Measurements from ENCODE around the gene TCF7L1.

The TCF7L1 gene

DNA sequence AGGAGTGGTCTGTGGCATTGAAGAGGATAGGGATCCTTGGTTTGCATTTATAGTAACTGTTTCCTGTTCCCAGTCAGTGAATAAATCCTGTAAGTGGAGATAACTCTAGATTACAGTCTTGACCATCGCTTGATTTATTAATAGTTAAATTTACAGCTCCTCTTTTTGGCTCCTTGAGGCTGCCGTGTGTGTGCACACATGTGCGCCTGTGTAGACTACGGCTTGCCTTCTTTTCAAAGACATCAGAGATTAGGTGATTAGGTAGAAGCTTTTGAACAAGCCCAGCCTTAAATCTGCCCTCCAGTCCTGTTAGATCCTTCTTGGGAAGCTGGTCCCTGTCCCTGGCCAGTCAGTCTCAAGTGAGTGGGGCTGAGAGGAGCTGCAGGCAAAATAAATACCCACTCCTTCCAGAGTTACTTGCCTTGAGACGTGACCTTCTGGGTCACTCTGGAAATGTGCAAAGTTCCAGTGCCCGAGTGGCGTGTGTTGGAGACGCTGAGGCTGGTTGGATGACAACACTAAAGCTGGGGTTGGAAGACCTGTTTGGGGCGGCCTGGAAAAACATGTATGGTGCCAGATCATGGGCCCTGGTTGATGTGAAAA lies 32.0 kb downstream of the TCF7L1 start:
- DNase-seq: no peak

DNA sequence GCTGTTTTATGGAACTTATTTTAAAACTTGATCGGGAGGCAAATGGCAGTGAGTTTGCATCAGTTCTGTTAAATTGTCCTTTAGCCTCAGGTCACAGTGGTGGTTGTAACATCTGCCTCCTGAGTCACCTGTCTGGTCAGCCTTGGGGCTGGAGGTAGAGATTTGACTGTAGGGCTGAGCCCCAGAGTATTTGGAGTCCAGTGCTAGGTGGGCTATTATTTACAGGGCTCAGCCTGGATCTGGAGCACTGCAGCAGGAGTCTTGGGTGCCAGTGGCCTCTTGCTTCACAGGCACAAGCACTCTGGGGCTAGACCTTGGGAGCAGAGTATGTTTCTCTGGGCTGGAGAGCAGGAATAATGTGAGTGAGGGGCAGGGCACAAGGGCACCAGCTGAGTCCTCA lies 32.8 kb downstream of the TCF7L1 start:
- no peak for DNase-seq

DNA sequence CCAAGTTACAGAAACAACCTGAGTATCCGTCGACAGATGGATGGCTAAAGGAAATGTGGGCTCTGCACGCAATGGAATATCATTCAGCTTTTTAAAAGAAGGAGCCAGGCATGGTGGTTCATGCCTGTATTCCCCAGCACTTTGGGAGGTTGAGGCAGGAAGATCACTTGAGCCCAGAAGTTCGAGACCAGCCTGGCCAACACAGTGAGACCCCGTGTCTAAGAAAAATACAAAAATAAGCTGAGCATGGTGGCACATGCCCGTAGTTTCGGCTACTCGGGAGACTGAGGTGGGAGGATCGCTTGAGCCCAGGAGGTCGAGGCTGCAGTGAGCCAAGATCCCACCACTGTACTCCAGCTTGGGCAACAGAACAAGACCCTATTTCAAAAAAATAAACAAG lies 34.3 kb downstream of the TCF7L1 start:
- no peak for DNase-seq

DNA sequence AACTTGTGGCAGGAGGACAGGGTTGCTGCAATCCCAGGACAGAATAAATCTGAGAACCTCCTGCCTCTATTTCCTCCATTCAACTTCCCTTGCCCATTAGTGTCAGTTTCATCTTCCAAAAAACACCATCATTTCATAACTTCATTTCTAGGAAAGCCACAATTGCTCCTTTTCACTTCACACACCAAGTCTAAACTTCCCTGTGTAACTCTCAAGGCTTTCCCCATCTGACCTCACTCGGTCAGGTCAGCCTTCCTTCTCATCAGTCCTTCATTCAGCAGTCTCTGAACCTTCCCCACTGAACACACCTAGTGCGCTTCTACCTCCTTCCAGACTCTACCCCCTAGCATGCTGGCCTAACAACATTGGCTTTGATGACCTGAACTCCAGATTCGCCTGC lies 35.8 kb downstream of the TCF7L1 start:
- DNase-seq: no peak

DNA sequence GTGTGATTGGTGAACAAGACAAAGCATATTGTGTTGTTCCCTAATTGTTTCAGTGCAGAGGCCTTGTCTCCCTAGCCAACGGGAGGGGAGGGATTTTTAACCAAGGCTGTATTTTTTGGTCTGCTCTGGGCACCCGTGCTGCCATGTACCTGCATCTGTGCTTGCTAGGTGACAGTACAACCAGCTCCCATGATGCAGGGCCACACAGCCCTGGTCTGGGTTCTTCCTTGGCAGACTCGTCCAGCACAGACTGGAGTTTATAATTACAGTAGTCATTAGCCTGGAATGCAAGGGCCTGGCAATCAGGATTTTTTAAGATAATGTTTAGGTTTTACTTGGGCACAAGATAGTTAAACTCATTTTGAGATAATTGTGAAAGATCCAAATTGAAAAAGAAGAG lies 36.4 kb downstream of the TCF7L1 start:
- DNase-seq: no peak

DNA sequence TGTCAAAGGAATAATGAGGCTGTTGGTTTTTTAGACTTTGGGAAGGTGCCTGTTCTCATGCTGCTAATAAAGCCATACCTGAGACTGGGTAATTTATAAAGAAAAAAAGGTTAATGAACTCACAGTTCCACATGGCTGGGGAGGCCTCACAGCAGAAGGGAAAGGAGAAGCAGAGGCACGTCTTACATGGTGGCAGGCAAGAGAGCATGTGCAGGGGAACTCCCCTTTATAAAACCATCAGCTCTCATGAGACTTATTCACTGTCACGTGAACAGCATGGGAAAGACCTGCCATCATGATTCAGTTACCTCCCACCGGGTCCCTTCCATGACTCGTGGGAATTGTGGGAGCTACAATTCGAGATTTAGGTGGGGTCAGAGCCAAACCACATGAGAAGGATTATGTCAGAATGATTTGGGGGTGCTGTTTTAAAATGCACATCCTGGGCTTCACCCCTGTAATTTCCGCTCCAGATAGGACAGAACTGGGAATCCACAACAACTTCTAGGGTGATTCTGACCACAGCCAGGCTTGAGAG lies 37.8 kb downstream of the TCF7L1 start:
- DNase-seq: no peak

DNA sequence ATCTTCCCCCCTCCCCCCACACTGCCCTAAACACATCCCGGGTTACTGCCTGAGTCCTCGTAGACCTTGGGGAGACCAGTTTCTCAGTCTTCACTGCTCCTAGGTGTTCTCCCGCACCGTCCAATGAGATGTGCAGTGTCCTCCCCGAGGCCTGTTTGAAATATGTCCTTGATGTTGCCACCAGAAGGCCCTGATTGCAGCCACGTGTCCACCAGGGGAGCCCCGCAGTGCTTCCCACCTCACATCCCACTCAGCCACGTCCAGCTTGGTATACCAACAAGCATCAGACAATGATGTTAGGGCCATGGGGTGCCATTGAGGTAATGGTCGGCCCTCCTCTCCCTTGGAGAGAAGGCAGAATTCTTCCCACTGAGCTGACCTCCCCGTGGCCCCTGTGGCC lies 38.7 kb downstream of the TCF7L1 start:
- no peak for DNase-seq

DNA sequence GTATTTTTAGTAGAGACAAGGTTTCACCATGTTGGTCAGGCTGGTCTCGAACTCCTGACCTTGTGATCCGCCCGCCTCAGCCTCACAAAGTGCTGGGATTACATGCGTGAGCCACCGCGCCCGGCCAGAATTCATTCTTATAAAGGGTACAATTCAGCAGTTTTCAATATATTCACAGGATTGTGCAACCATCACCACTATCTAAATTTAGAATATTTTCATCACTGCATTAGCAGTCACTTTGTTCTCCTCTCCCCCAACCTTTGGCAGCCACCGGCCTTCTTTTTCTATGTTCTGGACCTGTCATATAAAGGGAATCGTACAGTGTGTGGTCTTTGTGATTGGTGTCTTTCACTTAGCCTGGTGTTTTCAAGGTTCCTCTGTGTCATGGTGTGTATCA lies 40.7 kb downstream of the TCF7L1 start:
- no peak for DNase-seq

DNA sequence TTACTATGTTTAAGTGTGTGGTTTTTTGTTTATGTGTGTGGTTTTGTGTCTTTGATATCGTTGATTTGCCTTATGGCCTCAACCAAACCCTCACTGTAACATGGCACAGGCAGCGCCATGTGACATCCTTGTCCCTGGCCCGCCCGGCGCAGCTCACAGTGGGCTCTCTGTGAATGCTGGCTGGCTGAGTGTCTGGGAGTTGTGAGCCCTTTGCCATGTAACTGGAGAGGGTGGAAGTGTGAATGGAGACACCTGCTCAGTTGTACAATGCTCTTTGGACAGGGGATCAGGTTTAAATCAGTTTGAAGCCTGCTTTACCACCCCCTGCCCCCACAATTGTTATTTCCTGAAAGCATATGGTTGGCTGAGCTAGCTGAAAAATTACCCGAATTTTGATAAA lies 41.8 kb downstream of the TCF7L1 start:
- no peak for DNase-seq

DNA sequence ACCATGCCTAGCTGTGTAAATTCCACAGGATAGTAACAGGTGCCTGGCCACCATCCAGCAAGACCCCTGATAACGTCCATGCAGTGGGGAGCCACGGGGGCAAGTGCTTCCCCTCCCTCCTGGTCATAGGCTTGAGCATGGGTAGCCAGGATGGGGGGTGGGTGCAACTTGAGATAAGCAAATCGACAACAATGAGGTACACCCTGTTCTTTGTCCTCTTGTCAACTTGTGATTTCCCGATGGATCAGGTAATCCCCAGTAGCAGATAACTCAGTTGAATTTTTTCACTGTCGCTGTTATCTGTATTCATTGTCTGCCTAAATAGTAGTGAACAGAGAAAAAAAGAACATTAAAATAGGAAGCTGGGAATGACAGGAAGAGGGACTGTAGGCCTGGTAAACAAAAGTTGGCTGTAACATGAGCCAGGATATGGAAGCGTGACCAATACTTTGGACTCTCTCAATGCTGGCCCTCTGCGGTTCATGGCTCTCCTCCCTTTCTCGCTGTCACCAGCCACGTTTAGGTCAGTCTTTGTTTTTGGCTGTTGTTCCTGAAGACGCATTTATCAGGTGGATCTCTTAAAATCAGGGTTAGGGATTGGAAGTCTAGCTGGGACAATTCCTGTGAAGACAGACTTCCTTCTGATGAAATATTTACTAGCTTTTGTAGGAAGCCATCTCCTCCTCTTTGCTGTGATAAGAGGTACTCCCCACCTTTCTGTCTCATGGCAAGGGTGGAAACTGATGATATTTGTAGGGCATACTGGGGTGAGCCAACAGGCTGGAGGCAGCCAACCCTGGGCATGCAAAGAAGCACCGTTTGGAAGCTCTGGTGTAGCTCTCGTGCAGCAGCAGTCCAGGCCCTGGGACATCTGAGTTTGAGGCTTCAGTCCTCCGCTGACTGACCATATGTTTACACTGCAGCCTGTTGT lies 42.4 kb downstream of the TCF7L1 start:
- no peak for DNase-seq

DNA sequence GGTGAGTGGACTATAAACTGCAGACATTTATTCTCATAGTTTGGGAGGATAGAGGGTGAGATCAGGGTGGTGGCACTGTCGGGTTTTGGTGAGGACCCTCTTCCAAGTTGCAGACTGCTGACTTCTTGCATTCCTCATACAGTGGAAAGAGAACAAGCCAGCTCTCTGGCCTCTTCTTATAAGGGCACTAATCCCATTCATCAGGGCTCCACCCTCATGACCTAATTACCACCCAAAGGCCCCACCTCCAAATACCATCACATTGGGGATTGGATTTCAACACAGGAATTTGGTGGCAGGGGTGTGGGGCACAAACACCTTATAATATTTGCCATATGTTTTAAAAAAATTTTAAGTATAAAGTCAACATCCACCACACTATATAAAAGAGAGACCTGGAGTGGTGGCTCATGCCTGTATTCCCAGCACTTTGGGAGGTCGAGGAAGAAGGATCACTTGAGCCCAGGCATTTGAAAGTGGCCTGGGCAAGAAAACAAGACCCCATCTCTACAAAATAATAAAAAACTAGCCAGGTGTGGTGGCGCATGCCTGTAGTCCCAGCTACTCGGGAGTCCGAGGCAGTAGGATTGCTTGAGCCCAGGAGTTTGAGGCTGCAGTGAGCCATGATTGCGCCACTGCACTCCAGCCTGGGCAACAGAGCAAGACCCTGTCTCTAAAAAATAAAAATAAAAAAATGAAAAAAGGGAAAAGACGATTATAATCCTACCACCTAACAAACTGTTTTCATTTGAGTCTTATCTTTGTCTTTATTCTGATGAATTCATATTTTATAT lies 44.0 kb downstream of the TCF7L1 start:
- no peak for DNase-seq

DNA sequence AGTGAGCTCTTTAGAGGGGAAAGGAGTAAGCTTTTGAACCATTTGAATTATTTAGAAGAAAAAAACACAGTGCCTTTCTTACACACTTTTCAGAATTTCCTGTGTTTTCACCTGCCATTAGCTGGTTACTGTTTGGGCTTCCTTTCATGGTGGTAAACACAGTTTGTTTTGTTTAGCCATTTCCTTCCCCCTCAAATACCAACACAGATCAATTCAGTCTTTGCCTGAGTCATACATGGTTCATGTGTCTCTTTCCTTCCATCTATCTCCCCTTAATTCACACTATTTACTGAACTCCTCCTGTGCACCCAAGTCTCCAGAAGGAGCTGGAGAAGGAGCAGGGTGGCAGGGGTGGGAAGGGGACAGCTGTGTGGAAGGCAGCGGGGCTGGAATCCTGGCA lies 45.0 kb downstream of the TCF7L1 start:
- DNase-seq: no peak

DNA sequence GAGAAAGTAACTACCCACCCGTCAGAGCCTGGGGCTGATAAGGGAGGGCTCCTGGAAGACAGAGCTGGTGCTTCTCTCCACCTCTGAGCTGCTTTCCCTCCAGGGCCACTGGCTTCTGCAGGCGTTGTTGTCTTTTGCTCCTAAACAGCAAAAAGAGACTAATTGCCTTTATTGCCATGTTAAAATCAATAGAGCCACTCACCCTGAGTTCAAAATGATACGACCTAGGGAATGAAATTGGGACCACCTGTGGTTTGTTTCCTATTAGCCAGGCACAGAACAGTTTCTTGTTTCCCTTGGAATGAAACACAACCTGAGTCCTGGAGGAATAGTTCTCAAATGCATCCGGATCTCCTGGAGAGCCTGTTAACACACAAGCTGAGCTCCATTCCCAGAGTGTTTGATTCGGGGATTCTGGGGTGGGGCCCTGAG lies 45.8 kb downstream of the TCF7L1 start:
- DNase-seq: no peak

DNA sequence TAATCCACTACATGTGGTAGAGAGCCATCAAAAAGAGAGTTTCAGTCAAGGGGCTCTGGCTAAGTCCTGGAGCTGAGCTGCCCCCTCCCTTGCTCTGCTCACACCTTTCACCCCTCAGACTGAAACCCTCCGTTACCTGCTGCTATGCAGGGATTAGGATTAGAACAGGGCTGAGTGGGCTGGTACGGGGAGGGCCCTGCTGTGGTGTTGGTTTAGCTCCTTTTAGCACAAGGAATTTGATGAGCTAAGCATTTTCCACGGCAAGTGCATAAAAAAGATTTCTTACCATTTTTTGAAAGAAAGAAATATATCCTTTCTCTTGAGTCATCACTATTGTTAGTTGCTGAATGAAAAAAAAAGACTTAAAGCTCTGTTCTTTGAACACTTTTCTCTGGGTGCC lies 46.3 kb downstream of the TCF7L1 start:
- no peak for DNase-seq

DNA sequence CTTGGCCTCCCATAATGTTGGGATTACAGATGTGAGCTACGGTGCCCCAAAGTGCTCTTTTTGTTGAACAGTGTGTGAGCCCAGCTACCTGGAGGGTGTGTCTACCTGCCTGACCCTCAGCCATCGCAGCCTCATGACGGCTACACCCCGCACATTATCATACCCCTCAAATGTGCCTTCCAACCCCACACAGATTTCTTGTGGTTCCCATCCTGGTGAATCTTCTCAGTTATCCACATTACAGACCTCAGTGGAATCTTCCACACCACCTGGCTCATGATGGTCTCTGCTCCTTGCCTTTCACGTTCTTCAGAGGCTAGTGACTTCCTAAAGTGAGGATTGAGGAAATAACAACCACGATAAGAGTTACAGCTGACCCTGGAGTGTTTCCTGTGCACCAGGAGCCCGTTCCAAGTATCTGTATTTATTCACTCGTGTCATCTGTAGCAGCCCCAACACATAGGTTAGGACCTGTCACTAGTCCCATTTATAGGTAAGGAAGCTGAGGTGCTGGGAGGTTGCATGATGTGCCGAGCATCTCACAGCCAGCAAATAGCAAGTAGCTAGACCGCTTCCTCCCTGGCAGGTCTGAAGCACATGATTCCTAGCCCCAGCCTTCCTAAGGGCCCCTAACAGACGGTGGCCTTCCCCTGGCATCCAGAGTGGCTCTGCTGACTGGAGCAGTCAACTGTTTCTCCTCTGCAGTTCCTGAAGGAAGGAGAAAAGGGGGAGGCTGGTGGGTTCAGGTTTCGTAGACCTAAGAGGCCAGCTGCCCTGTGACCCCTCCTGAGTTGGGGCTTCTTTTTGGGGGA lies 47.3 kb downstream of the TCF7L1 start:
- no peak for DNase-seq

DNA sequence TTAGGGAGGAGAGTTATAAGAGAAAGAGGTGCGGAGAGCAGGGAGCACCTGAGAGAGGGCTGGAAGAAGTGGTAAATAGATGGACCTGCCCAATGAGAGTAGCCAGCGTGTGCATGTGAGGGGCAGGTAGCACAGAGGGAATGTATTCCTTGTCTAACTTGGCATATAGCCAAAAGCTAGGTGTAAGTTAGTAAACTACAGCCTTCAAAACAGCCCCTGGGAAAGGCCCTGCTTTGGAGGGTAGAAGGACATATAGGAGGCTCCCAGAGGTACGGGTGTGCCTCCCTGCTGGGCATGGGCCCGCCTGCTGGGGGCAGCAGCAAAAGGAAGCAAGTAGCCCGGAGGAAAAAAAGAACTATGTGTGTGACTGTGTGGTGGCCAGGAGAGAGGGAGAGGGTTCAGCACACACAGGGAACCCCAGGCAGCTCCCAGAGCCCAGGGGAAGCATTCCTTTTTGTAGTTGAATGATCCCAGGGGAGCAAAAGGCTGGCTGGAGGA lies 48.0 kb downstream of the TCF7L1 start:
- no peak for DNase-seq

DNA sequence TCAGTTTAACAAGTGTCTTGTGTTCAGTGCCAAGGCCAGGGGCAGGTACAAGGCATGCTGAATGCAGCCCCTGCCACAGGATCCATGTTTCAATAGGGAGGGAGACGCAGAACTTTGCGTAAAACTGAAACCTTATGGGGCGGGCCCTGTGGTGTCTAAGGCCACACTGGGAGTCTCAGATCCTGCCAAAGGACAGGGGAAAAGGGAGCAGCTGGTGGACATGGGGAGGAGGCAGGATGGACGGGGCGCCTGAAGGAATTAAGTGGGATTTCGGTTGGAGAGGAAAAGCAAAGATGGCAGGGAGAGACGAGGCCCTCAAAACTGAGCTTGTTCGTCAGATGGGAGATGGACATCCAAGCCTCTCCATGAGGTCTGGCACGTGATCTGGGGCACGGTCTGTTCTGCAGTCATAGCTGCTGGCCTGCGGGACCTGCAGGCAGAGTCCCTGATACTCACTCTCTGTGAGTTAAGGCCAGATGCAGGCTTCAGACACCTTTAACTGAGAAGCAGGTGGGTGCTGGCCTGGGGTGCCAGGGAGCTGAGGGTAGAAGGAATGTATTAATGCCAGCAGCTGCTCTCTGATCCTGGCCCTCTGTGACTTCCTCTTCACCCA lies 48.8 kb downstream of the TCF7L1 start:
- DNase-seq: no peak

DNA sequence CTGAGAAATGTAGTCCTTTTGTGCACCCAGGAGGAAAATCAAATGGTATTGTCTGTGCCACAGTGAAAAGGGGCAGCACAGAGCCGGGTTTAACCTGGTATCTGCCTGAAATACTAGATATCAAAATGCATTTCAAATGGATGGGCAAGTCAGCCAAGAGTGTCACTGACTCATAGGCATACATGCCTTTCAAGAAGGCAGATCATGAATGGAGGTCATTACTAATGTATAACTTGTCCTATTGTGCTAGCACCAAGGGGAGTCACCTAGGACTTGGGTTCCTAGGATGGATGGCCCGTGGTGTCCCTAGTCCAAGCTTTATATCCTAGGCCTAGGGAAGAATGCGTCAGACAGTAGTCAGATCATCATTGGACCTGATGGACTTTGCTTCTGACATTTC lies 49.9 kb downstream of the TCF7L1 start:
- DNase-seq: no peak

DNA sequence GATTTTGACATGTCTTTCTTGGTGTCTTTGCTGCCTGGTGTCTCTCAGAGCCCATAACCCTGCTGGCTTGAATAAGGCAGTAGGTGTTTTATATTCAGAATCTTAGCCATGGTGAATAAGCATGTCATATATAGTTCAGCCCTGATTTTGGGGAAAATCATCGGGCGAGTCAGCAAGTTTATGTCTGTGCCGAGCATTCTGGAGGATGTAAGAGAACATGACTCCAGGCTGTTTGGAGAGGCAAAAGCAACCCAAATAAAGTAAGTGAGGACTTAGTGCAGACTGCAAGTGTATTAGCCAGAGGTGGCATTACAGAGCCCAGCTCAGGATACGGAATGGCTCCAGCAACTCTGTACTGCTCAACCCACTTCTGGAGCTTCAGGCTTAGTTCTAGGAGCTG lies 50.3 kb downstream of the TCF7L1 start:
- DNase-seq: no peak

DNA sequence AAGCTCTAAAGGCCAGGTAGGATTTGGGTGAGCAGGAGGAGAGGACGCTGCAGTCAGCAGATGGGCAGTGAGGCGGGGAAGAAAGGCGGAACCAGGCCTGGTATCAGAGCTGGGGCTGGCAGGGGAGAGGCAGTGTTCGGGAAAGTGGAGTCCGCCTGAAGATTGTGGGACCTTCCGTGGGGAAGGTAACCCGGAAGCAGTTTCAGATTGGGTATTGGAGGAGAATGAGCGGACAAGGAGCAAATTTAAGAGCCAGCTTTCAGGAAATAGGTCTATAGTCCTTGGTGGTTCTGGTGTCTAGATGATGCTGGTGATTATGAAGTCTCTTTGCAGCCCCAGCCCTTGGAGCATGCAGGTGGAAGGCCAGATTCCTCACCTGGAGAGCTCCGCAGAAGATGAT lies 51.0 kb downstream of the TCF7L1 start:
- no peak for DNase-seq

DNA sequence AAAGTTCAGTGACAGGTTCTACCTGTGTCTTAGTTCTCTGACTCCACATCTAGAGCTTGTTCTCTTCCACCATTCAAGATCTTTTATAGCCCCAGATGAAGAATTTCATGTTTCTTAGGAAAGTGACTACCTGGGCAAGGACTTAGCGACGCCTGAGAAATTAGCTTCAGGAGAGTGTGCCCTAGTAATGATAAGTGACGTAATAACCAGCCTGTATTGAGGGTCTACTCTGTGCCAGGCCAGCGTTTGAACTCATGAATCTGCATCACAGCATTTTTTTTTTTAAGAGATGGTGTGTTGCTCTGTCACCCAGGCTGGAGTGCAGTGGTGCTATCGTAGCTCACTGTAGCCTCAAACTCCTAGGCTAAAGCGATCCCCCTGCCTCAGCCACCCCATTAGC lies 51.8 kb downstream of the TCF7L1 start:
- DNase-seq: no peak

DNA sequence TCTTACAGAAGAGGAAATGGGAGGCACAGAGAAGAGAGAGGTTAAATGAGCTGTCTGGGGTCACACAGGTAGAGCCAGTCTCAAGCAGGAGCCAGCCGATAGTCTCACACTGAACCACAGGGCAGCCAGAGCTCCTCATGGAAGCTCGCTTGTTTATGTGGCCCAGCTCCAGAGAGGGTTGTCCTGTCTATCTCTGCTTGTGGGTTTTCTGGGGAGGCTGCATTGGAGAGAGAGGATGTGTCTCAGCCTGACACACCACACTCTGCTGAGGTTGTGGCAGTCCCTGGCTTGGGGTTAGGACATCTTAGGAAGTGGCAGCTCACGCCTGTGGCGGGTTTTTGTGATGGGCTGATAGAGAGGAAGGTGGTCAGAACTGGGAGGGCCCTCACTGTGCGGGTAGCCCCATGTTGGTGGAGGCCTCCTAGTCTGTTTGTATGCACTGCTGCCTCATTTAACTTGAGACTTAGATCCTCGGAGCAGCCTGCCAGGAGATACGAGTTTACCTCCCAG lies 52.3 kb downstream of the TCF7L1 start:
- DNase-seq: no peak
